Measurements from ENCODE around the gene CD99L2. TPM values are rescaled to one million over a fixed set of nuclear protein-coding genes. Genes with fewer than 3 reads are reported as not detected.

CD99L2 gene
- total and polyA plus RNA-seq, 4 donors, result 9.7 to 39.8 (median 23.8) TPM

GRCh38 chrX:150864127-150864526 lies 34.3 kb downstream of the CD99L2 start:
- DNase-seq (ENCODE audit: low spot score), result no peak
- Histone ChIP-seq H3K4me3 (ENCODE audit: low read depth in 1 of 3, low read length in 3 of 3) (no peak overlapping the region), H3K27me3 (ENCODE audit: control insufficient read depth in 4 of 4, insufficient read depth in 4 of 4, low read length in 3 of 4) (no peaks in the 10 kb centered on the region), H3K9ac (ENCODE audit: low read depth in 1 of 2, low read length in 2 of 2) (no peak overlapping the region), H3K36me3 (ENCODE audit: control insufficient read depth in 4 of 4, insufficient read depth in 3 of 4, low read depth in 1 of 4, low read length in 3 of 4) (no peaks in the 10 kb centered on the region), H3K4me1 (ENCODE audit: control insufficient read depth in 4 of 4, insufficient read depth in 4 of 4, low read length in 3 of 4) (no peaks in the 10 kb centered on the region), H3K27ac (ENCODE audit: low read depth in 1 of 2, low read length in 2 of 2) (no peak overlapping the region), H3K9me3 (ENCODE audit: control insufficient read depth in 4 of 4, low read length in 3 of 4) (no peaks in the 10 kb centered on the region)
- TF ChIP-seq SP1 (IDR thresholded peaks at IDR 0.05) (no peak), TAF1 (conservative IDR thresholded peaks at IDR 0.05) (no peak), FOXA1 (IDR thresholded peaks at IDR 0.05) (no peak), JUND (IDR thresholded peaks at IDR 0.05) (no peak), GABPA (IDR thresholded peaks at IDR 0.05 in 1 of 2, conservative IDR thresholded peaks at IDR 0.05 in 1 of 2) (no peak), REST (IDR thresholded peaks at IDR 0.05) (no peak), HNF4G (IDR thresholded peaks at IDR 0.05) (no peak), FOXA2 (IDR thresholded peaks at IDR 0.05) (no peak), CTCF (IDR thresholded peaks at IDR 0.05; ENCODE audit: low read depth, low read length, missing input control) (no peak), MAX (IDR thresholded peaks at IDR 0.05) (no peak), HNF4A (conservative IDR thresholded peaks at IDR 0.05) (no peak), RXRA (IDR thresholded peaks at IDR 0.05) (no peak), RAD21 (IDR thresholded peaks at IDR 0.05) (no peak), ATF3 (IDR thresholded peaks at IDR 0.05) (no peak)
- 93% methylated on average over 3 of the region's 3 CpGs for WGBS

- no peaks in the 10 kb centered on the region for H3K4me1 ChIP-seq (ENCODE audit: control insufficient read depth in 4 of 4, insufficient read depth in 4 of 4, low read length in 3 of 4)
- TF ChIP-seq RXRA (IDR thresholded peaks at IDR 0.05) (no peak), CTCF (IDR thresholded peaks at IDR 0.05; ENCODE audit: low read depth, low read length, missing input control) (no peak), YY1 (IDR thresholded peaks at IDR 0.05) (no peak), MAX (IDR thresholded peaks at IDR 0.05) (no peak), FOXA2 (IDR thresholded peaks at IDR 0.05) (no peak)
- H3K9me3 ChIP-seq (ENCODE audit: control insufficient read depth in 4 of 4, low read length in 3 of 4), result no peaks in the 10 kb centered on the region
- DNase-seq (ENCODE audit: low spot score), result no peak
- H3K27me3 ChIP-seq (ENCODE audit: control insufficient read depth in 4 of 4, insufficient read depth in 4 of 4, low read length in 3 of 4), result no peaks in the 10 kb centered on the region
- no peak overlapping the region for H3K27ac ChIP-seq (ENCODE audit: low read depth in 1 of 2, low read length in 2 of 2)
- no peak overlapping the region for H3K4me3 ChIP-seq (ENCODE audit: low read depth in 1 of 3, low read length in 3 of 3)
- H3K36me3 ChIP-seq (ENCODE audit: control insufficient read depth in 4 of 4, insufficient read depth in 3 of 4, low read depth in 1 of 4, low read length in 3 of 4), result no peaks in the 10 kb centered on the region
- H3K9ac ChIP-seq (ENCODE audit: low read depth in 1 of 2, low read length in 2 of 2), result no peak overlapping the region
Observed at GRCh38 chrX:150863191-150863590, 35.3 kb downstream of the CD99L2 start.
